ENCODE measurements around the gene NEGR1. TPM values are rescaled to one million over a fixed set of nuclear protein-coding genes. Genes with fewer than 3 reads are reported as not detected.

The NEGR1 gene
- total RNA-seq, 1 donor from 2014 or later: 18.1 TPM

DNA sequence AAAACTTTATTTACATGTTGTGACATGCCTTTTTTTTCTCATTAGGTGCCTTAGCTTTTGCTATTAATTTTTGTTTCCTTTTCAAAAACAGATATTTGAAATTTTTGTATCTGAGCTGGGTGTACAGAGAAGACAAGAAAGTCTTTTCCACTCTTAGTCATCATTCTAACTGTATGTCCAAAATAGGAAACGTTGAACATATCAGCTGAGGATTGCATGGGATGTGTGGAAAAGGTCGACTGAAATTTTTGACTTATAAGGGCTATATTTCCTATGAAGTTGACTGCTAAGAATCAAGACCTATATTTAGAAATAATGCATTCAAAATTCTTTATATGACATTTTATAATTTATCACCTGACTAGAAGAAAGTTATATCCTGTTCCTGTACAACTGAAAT lies 931.5 kb downstream of the NEGR1 start:
- Histone ChIP-seq H3K4me1 (no peaks in the 10 kb centered on the region), H3K4me3 (no peak overlapping the region), H3K9me3 (no peaks in the 10 kb centered on the region), H3K27ac (no peak overlapping the region), H3K27me3 (ENCODE audit: low read depth) (no peaks in the 10 kb centered on the region), H3K36me3 (no peaks in the 10 kb centered on the region)
- intact Hi-C loops (cut with DNase I): no loop called here
- TF ChIP-seq, protein P1, sequence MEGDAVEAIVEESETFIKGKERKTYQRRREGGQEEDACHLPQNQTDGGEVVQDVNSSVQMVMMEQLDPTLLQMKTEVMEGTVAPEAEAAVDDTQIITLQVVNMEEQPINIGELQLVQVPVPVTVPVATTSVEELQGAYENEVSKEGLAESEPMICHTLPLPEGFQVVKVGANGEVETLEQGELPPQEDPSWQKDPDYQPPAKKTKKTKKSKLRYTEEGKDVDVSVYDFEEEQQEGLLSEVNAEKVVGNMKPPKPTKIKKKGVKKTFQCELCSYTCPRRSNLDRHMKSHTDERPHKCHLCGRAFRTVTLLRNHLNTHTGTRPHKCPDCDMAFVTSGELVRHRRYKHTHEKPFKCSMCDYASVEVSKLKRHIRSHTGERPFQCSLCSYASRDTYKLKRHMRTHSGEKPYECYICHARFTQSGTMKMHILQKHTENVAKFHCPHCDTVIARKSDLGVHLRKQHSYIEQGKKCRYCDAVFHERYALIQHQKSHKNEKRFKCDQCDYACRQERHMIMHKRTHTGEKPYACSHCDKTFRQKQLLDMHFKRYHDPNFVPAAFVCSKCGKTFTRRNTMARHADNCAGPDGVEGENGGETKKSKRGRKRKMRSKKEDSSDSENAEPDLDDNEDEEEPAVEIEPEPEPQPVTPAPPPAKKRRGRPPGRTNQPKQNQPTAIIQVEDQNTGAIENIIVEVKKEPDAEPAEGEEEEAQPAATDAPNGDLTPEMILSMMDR (IDR thresholded peaks at IDR 0.05): no peak
- no peak for DNase-seq
- ATAC-seq: no peak

GRCh38 chr1:71350330-71350729 lies 932.0 kb downstream of the NEGR1 start:
- no peak for DNase-seq
- Histone ChIP-seq H3K4me3 (no peak overlapping the region), H3K36me3 (no peaks in the 10 kb centered on the region), H3K27me3 (ENCODE audit: low read depth) (no peaks in the 10 kb centered on the region), H3K27ac (no peak overlapping the region), H3K4me1 (no peaks in the 10 kb centered on the region), H3K9me3 (no peaks in the 10 kb centered on the region)
- no peak for ATAC-seq
- intact Hi-C loops (cut with DNase I): no loop called here
- TF ChIP-seq, protein P1 (IDR thresholded peaks at IDR 0.05): no peak
